ENCODE results near the gene RNF128. TPM values are rescaled to one million over a fixed set of nuclear protein-coding genes. Genes with fewer than 3 reads are reported as not detected.

Gene RNF128
- polyA plus RNA-seq, 1 experiment, result 3.9 TPM

DNA sequence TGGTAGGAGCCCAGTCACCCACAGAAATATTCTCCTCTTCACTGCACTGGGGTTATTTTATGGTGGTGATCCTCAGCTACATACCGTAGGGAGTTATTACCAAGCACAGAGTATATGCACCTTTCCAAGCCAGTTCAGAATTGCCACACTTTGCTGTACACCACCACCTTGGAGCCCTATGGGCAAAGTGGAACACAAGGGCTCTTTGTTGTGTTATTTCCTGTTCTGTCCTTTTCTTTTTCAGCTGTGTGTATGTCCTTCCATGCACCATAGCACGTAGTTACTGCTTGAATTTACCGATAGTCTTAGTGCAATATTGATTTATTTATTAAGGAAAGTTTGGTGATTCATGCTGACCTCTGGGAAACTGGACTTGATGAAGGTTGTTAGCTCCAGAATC, 8.3 kb downstream of the RNF128 start:
- CTCF ChIA-PET, result no interaction called here

GRCh38 chrX:106740193-106740780, 13.8 kb downstream of the RNF128 start:
- TF ChIP-seq, protein P1, sequence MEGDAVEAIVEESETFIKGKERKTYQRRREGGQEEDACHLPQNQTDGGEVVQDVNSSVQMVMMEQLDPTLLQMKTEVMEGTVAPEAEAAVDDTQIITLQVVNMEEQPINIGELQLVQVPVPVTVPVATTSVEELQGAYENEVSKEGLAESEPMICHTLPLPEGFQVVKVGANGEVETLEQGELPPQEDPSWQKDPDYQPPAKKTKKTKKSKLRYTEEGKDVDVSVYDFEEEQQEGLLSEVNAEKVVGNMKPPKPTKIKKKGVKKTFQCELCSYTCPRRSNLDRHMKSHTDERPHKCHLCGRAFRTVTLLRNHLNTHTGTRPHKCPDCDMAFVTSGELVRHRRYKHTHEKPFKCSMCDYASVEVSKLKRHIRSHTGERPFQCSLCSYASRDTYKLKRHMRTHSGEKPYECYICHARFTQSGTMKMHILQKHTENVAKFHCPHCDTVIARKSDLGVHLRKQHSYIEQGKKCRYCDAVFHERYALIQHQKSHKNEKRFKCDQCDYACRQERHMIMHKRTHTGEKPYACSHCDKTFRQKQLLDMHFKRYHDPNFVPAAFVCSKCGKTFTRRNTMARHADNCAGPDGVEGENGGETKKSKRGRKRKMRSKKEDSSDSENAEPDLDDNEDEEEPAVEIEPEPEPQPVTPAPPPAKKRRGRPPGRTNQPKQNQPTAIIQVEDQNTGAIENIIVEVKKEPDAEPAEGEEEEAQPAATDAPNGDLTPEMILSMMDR (IDR thresholded peaks at IDR 0.05; ENCODE audit: low read depth, low read length), result no peak
- Histone ChIP-seq H3K27me3 (ENCODE audit: control insufficient read depth, insufficient read depth, low read length) (no peaks in the 10 kb centered on the region), H3K9me3 (ENCODE audit: control insufficient read depth, insufficient read depth, low read length) (no peaks in the 10 kb centered on the region), H3K27ac (ENCODE audit: low read depth, low read length) (no peak overlapping the region), H3K4me3 (ENCODE audit: low read depth, low read length) (no peak overlapping the region)
- ChIA-PET CTCF (no interaction called here), POLR2A (no interaction called here)
- DNase-seq (ENCODE audit: low read depth, low spot score), result no peak

More for the DNA sequence above, 8.3 kb downstream of the RNF128 start:
- DNase-seq (ENCODE audit: low read depth, low spot score), result no peak
- Histone ChIP-seq H3K4me3 (ENCODE audit: low read depth, low read length) (no peak overlapping the region), H3K27ac (ENCODE audit: low read depth, low read length) (no peak overlapping the region), H3K9me3 (ENCODE audit: control insufficient read depth, insufficient read depth, low read length) (no peaks in the 10 kb centered on the region), H3K27me3 (ENCODE audit: control insufficient read depth, insufficient read depth, low read length) (no peaks in the 10 kb centered on the region)
- POLR2A ChIA-PET, result no interaction called here
- TF ChIP-seq, protein P1 (IDR thresholded peaks at IDR 0.05; ENCODE audit: low read depth, low read length), result no peak

DNA sequence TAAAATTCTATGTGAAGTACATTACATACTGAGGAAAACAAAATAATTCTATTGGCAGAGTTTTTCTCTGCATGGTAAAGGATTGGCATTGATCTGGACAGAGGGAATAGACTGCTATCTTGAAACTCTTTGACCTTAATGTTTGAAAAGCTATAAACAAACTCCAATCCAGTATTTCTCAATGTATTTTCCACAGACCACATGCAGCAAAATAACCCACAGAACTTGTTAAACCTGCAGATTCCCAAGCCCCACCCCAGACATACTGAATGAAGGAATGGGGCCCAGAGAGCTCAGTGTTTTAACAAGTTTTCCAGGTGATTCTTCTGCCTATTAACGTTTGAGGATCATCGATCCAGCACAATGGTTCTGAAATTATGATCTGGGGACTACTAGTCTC, 15.7 kb downstream of the RNF128 start:
- no peak overlapping the region for H3K4me3 ChIP-seq (ENCODE audit: low read depth, low read length)
- POLR2A ChIA-PET, result no interaction called here

DNA sequence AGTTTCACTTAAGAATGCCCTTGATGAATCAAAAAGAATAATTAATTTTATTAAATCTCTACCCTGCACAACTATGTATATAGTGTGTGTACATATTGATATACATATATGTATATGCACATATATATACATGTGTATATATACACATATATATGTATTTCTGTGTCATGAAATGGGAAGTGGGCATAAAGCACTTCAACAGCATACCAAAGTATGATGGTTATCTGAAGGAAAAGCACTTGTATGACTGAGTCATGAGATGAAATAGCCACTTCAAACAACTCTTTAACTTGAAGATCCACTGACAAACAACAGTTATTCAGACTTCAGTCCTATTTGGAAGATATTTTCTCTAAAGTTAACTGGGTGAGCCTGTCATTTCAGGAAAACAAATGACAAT, 16.3 kb downstream of the RNF128 start:
- no peak for DNase-seq (ENCODE audit: low read depth, low spot score)
- ChIA-PET POLR2A (no interaction called here), CTCF (no interaction called here)
- no peaks in the 10 kb centered on the region for H3K27me3 ChIP-seq (ENCODE audit: control insufficient read depth, insufficient read depth, low read length)
- TF ChIP-seq, protein P1 (IDR thresholded peaks at IDR 0.05; ENCODE audit: low read depth, low read length), result no peak
- no peak overlapping the region for H3K4me3 ChIP-seq (ENCODE audit: low read depth, low read length)
- no peaks in the 10 kb centered on the region for H3K9me3 ChIP-seq (ENCODE audit: control insufficient read depth, insufficient read depth, low read length)
- H3K27ac ChIP-seq (ENCODE audit: low read depth, low read length), result no peak overlapping the region

More for the DNA sequence above, 15.7 kb downstream of the RNF128 start:
- TF ChIP-seq, protein P1 (IDR thresholded peaks at IDR 0.05; ENCODE audit: low read depth, low read length), result no peak
- CTCF ChIA-PET, result interaction anchor here (1.6 kb wide), 1 partner anchor 261 kb away, joined by 4 read pairs; no protein-coding TSS in a partner anchor
- Histone ChIP-seq H3K27me3 (ENCODE audit: control insufficient read depth, insufficient read depth, low read length) (no peaks in the 10 kb centered on the region), H3K27ac (ENCODE audit: low read depth, low read length) (no peak overlapping the region), H3K9me3 (ENCODE audit: control insufficient read depth, insufficient read depth, low read length) (no peaks in the 10 kb centered on the region)
- no peak for DNase-seq (ENCODE audit: low read depth, low spot score)

- DNase-seq (ENCODE audit: low read depth, low spot score), result no peak
- ChIA-PET POLR2A (no interaction called here), CTCF (no interaction called here)
- H3K9me3 ChIP-seq (ENCODE audit: control insufficient read depth, insufficient read depth, low read length), result no peaks in the 10 kb centered on the region
- H3K27me3 ChIP-seq (ENCODE audit: control insufficient read depth, insufficient read depth, low read length), result no peaks in the 10 kb centered on the region
- TF ChIP-seq, protein P1 (IDR thresholded peaks at IDR 0.05; ENCODE audit: low read depth, low read length), result no peak
- H3K4me3 ChIP-seq (ENCODE audit: low read depth, low read length), result no peak overlapping the region
- H3K27ac ChIP-seq (ENCODE audit: low read depth, low read length), result no peak overlapping the region
These were observed 21.9 kb downstream of the RNF128 start for GRCh38 chrX:106748377-106748776.
